OCI-LY3 (cell line): ENCODE results near the gene NELL1.

Source experiments
- CTCF ChIP-seq: fragments of 200-600, 300-600 bp; sonication (generic); IDR thresholded peaks from 2 replicates; pipeline ENCODE4 v1.5.1; 2014; ENCODE audit warnings: antibody characterized with exemption, low read length, low read depth
- EZH2phosphoT487 ChIP-seq: fragments of 200-600 bp; shearing (Covaris generic); IDR thresholded peaks from 2 replicates; pipeline ENCODE4 v1.6.1; 2018; ENCODE audit warnings: antibody characterized with exemption, mixed run types, low read depth

GRCh38 chr11:20934516-20934915 lies 265.1 kb downstream of the NELL1 start:
- TF ChIP-seq CTCF (no peak), EZH2phosphoT487 (no peak)
